WI38 (cell line): ENCODE measurements around the gene TNF.

ENCODE experiments used
- H3K4me3 ChIP-seq: 2 replicates; pipeline ENCODE4 v1.5.1; 2011; ENCODE audit warnings: low read depth, mild to moderate bottlenecking, control low read depth, low read length
- CTCF ChIP-seq: IDR thresholded peaks from 2 replicates; pipeline ENCODE4 v1.5.1; 2012; ENCODE audit warnings: low read depth, mild to moderate bottlenecking, control low read depth, low read length

TNF gene

GRCh38 chr6:31619805-31620585 lies 44.6 kb downstream of the TNF start:
- no peak for TF ChIP-seq CTCF
- H3K4me3 ChIP-seq, result peak overlapping the region; percentile 96

- peak within 1 kb of the TSS; percentile 96 for H3K4me3 ChIP-seq
- TF ChIP-seq CTCF, result no peak
These were observed 45.4 kb downstream of the TNF start, which contains the start of gene PRRC2A for GRCh38 chr6:31620586-31621319. Gene PRRC2A, plus strand, starts transcription at chr6:31620715. Its CDS starts 2,075 bp downstream, at chr6:31622790.

- no peak for TF ChIP-seq CTCF
- peak overlapping the region; percentile 96 for H3K4me3 ChIP-seq
These were observed 46.1 kb downstream of the TNF start for GRCh38 chr6:31621320-31621939.

DNA sequence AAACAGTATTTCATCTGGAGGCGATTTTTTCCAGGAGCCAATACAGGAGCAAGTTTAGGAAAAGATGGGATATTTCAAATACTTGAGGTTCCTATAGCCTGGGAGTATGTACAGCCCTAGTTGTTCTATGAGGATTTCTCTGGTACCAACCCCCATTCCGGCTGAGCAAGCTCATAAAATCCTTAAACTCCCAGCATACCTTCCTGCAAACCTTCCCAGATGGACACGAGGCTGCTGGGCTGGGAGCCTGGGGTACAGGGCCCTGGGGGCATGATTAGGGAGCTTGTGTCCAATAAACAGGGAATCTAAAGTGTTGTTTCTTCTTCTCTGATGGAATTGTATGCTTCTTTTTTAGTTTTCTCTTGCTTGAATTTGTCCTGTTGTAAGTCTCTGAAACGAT lies 46.6 kb downstream of the TNF start:
- H3K4me3 ChIP-seq, result peak overlapping the region; percentile 96
- no peak for TF ChIP-seq CTCF

DNA sequence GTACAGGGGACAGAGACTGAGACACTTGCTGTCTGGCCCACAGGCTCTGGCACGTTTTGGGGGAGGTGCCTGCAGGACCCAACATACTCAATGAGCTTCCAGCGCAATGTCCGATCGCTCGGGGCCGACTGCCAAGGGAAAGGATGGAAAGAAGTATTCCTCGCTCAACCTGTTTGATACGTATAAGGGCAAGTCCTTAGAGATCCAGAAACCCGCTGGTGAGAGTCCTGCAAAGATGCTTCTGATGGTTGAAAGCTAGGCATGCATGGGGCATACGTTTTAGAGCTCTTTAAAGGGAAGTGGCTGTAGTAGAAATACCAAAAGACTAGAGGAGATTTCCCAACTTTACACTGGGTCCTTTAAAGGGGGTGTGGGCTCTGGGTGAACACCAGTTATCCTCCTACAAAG lies 47.3 kb downstream of the TNF start:
- no peak for TF ChIP-seq CTCF
- peak overlapping the region; percentile 96 for H3K4me3 ChIP-seq

GRCh38 chr6:31624070-31624469 lies 48.7 kb downstream of the TNF start:
- no peak for TF ChIP-seq CTCF
- H3K4me3 ChIP-seq, result no peak overlapping the region
